Heart left ventricle (tissue), 13 donors: ENCODE results near the gene PCNX4.

Experiments
- CTCF ChIP-seq, 12 donors: fragments of 200-600 bp; sonication (generic) in 4 of 12; IDR thresholded peaks; one replicate each; pipeline versions ENCODE4 v1.5.0 to v1.8.0; 2018 to 2022; ENCODE audit warnings: antibody characterized with exemption in 12 of 12, mild to moderate bottlenecking in 5 of 12
- POLR2A ChIP-seq, 2 donors: fragments of 450-650 bp; IDR thresholded peaks; one replicate each; pipeline ENCODE4 v1.6.1; 2017; ENCODE audit warnings: antibody characterized with exemption in 2 of 2, mild to moderate bottlenecking in 2 of 2, moderate library complexity in 2 of 2
- donor health status: ischemic (EF 13 %, LVEDD 7.1; RV severe dilation, severe dysfunction).
- donor health status: DM: no; HTN: yes; CAD: no.
- donor health status: DM: no; HTN: no; CAD: no.
- donor health status: ischemic (EF 25% LVEDD 6.9; RV normal size, moderate dysfunction).
- donor health status: ischemic (EF 25% LVEDD 5.7; RV mildly dilated, moderate dysfunction).
- donor health status: ischemic (EF 35%, LVEDD 5.7; RV mildly dilated, moderate dysfunction).
- donor health status: nonischemic (EF 11% LVEDD 7.7; RV severe dilation, severe dysfunction).
- donor health status: DM: yes; HTN: yes; CAD: no.
- donor health status: PGD.
- donor health status: ischemic (EF 29% LVEDD 5.4; RV normal size, mild dysfunction).
- donor health status: nonischemic (EF 23%, LVEDD 6.1; RV moderate dilation, normal function).

- TF ChIP-seq CTCF (IDR thresholded peaks at IDR 0.05) (no peak), POLR2A (IDR thresholded peaks at IDR 0.05) (no peak)
Observed at GRCh38 chr14:60111732-60112131, 20.0 kb downstream of the PCNX4 start.
